CD4-positive, alpha-beta memory T cell (primary cell): ENCODE data around the gene DBP. TPM values are rescaled to one million over a fixed set of nuclear protein-coding genes. Genes with fewer than 3 reads are reported as not detected.

ENCODE experiments used
- CTCF ChIA-PET: fragments of 350-600 bp; sonication (Branson Sonifier 250); formaldehyde crosslinking; loops from one replicate; lab custom pipeline; 2021; ENCODE audit warnings: inconsistent platforms; ENCODE audit not compliant: partially characterized antibody; lab: Charles Lee
- POLR2A ChIA-PET: fragments of 350-600 bp; sonication (Branson Sonifier 250); formaldehyde crosslinking; loops from one replicate; lab custom pipeline; 2021; ENCODE audit not compliant: partially characterized antibody; lab: Charles Lee
- DNase-seq, 5 donors: peaks; one replicate each; pipeline versions ENCODE4 v3.0.0 to v3.0.0-alpha.2; 2020 to 2022; ENCODE audit warnings: mixed read lengths in 1 of 5
- H3K27ac ChIP-seq: one replicate; pipeline ENCODE4 v1.7.0; 2013; ENCODE audit warnings: low read depth, low read length
- H3K27me3 ChIP-seq: 2 replicates; pipeline ENCODE4 v1.7.0; 2013; ENCODE audit warnings: mild to moderate bottlenecking, low read length, moderate library complexity; ENCODE audit not compliant: insufficient read depth
- H3K36me3 ChIP-seq: 2 replicates; pipeline ENCODE4 v1.7.0; 2013; ENCODE audit warnings: mild to moderate bottlenecking, low read length, moderate library complexity; ENCODE audit not compliant: insufficient read depth
- H3K4me1 ChIP-seq: 2 replicates; pipeline ENCODE4 v1.7.0; 2013; ENCODE audit warnings: mild to moderate bottlenecking, low read length, moderate library complexity; ENCODE audit not compliant: insufficient read depth
- H3K4me3 ChIP-seq, 2 donors: one replicate each; pipeline ENCODE4 v1.7.0; 2013; ENCODE audit warnings: low read length in 2 of 2, mild to moderate bottlenecking in 1 of 2
- H3K9me3 ChIP-seq, 2 donors: one replicate each; pipeline ENCODE4 v1.7.0; 2013; ENCODE audit warnings: low read length in 2 of 2, control low read depth in 1 of 2; ENCODE audit not compliant: control insufficient read depth in 1 of 2
- H3K27ac Mint-ChIP-seq, 7 donors: one replicate each; pipeline ENCODE4 v1.8.0; 2020 to 2021; ENCODE audit warnings: mixed read lengths in 7 of 7, mild to moderate bottlenecking in 6 of 7, inconsistent platforms in 3 of 7, moderate library complexity in 3 of 7
- H3K27me3 Mint-ChIP-seq, 2 donors: one replicate each; pipeline ENCODE4 v1.8.0; 2020 to 2021; ENCODE audit warnings: mixed read lengths in 2 of 2
- H3K36me3 Mint-ChIP-seq, 2 donors: one replicate each; pipeline ENCODE4 v1.8.0; 2020 to 2021; ENCODE audit warnings: mixed read lengths in 2 of 2, inconsistent platforms in 1 of 2, mild to moderate bottlenecking in 1 of 2
- H3K4me1 Mint-ChIP-seq, 4 donors: one replicate each; pipeline ENCODE4 v1.8.0; 2020 to 2021; ENCODE audit warnings: mixed read lengths in 4 of 4, mild to moderate bottlenecking in 1 of 4
- H3K4me3 Mint-ChIP-seq, 8 donors: one replicate each; pipeline ENCODE4 v1.8.0; 2020 to 2021; ENCODE audit warnings: mixed read lengths in 8 of 8, mild to moderate bottlenecking in 7 of 8, moderate library complexity in 6 of 8, inconsistent platforms in 3 of 8
- H3K9me3 Mint-ChIP-seq, 8 donors: one replicate each; pipeline ENCODE4 v1.8.0; 2020 to 2021; ENCODE audit warnings: mixed read lengths in 8 of 8, mild to moderate bottlenecking in 5 of 8, inconsistent platforms in 3 of 8, moderate library complexity in 1 of 8
- intact Hi-C: fragments of 100-400 bp; cut with micrococcal nuclease; formaldehyde crosslinking; loops from one replicate; pipeline ENCODE4 v1.15.1; 2023
- polyA plus RNA-seq, 2 donors: library from polyadenylated mRNA; unstranded; fragments of 300-500 nt; fragmentation: Illumina TruSeq; gene quantifications; one replicate each; pipeline ENCODE4 v1.2.3, GENCODE V29; 2021
- total RNA-seq, 2 experiments: library from RNA; stranded (reverse); gene quantifications; one replicate each; pipeline ENCODE4 v1.2.3, GENCODE V29; 2021

DBP gene
- total and polyA plus RNA-seq, 4 experiments from 2014 or later = 37.4 to 113 (median 66.0) TPM

DNA sequence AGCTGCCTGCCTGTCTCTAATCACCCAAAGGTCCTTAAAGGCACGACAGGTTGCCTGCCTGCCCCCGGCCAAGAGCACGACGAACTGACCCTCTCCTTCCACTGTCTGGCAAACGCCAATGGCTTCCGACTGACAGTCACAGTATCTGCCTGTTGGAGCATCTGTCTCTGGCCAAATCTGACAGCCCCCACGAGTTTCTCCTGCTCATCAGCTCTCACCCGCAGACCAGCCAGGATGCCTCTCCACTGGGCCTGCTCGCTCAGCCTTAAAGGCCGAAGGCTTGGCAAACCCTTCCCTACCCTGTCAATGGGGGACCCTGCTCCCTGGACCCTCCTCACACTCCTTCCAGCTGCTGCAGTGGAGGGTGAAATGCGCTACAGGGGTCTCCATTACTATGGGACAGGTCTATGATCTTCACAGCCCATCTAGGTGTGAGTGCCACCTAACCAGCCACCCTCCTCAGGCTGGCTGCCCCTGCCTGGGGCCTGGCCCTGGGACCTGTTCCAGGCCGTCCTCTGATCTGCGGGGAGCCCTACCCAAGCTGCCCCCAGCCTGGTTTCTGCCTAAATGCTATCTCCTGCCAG is 23.2 kb downstream of the DBP start:
- no peaks in the 10 kb centered on the region for H3K27me3 Mint-ChIP-seq
- no peak for DNase-seq

DNA sequence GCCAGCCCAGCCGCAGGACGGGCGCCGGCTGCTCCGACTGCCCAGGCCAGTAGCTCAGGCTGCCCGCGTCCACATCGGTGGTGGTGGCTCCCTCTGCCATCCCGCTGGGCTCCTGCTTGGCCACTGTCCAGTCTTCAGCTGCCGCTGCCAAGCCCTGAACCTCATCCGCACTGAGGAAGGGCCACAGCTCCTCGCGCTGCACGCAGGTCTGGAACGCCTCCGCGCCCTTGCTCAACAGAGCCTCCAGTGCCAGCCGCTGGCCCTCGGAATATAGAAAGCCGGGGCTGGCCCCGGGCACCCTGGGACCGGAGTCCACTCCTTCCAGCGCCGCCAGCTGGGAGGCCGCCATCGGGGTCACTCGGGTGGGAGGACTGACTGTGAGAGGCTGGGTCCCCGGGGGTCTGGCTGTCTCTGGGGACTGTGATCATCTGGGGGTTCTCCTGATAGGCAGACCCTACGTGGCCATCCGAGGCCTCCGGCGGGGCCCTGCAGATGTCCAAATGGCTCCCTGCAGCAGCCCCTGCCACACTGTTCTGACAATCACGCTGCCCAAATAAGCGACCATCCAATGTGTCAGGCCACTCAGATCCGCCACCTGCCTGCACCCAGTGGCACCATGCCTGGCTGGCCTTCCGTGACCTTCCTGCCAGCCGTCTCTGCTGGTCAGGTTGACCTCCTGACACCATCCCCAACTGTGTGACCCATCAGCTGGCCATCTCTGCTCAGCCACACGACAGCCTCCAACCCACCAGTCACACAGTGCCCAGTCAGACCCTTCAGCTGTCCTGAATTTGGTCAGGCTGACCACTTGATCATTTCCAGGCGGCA is 23.9 kb downstream of the DBP start:
- DNase-seq = no peak
- Histone ChIP-seq H3K36me3 (peaks cover 35% of the 10 kb centered on the region), H3K4me3 (no peak overlapping the region), H3K9me3 (no peaks in the 10 kb centered on the region), H3K4me1 (peaks cover 25% of the 10 kb centered on the region), H3K27ac (no peak overlapping the region), H3K27me3 (no peaks in the 10 kb centered on the region)
- CTCF ChIA-PET = no interaction called here
- peak overlapping the region in 3 of 7 donors; percentile 51 to 73 (median 64) for H3K27ac Mint-ChIP-seq
- H3K4me3 Mint-ChIP-seq = peak overlapping the region in 1 of 8 donors; percentile 35
- peaks cover 10 to 39% (median 25%) of the 10 kb centered on the region in 4 donors for H3K4me1 Mint-ChIP-seq
- POLR2A ChIA-PET = interaction anchor here (0.9 to 1.3 kb wide), 3 partner anchors 20 to 24 kb away, joined by 3 to 5 read pairs (median 4); no protein-coding TSS in a partner anchor
- H3K9me3 Mint-ChIP-seq = peaks cover 0 to 2% (median 0%) of the 10 kb centered on the region in 8 donors
- intact Hi-C loops = no loop called here
- no peaks in the 10 kb centered on the region for H3K27me3 Mint-ChIP-seq
- H3K36me3 Mint-ChIP-seq = peaks cover 23 to 37% of the 10 kb centered on the region in 2 donors

More for the DNA sequence above, 23.2 kb downstream of the DBP start:
- H3K9me3 ChIP-seq = no peaks in the 10 kb centered on the region
- Mint-ChIP-seq H3K9me3 (peaks cover 0 to 2% (median 0%) of the 10 kb centered on the region in 8 donors), H3K4me1 (peaks cover 7 to 42% (median 25%) of the 10 kb centered on the region in 4 donors), H3K27ac (peak overlapping the region in 3 of 7 donors; percentile 51 to 73 (median 64)), H3K4me3 (peak overlapping the region in 1 of 8 donors; percentile 43), H3K36me3 (peaks cover 23 to 44% of the 10 kb centered on the region in 2 donors)
- peaks cover 28% of the 10 kb centered on the region for H3K4me1 ChIP-seq
- peaks cover 35% of the 10 kb centered on the region for H3K36me3 ChIP-seq
- H3K27me3 ChIP-seq = no peaks in the 10 kb centered on the region
- CTCF ChIA-PET = no interaction called here
- intact Hi-C loops = no loop called here
- POLR2A ChIA-PET = interaction anchor here (0.9 to 5.6 kb wide), 6 partner anchors 10 to 32 kb away, joined by 3 to 70 read pairs (median 4); partner anchors contain the start of genes CA11 and DBP
- no peak overlapping the region for H3K4me3 ChIP-seq
- no peak overlapping the region for H3K27ac ChIP-seq

DNA sequence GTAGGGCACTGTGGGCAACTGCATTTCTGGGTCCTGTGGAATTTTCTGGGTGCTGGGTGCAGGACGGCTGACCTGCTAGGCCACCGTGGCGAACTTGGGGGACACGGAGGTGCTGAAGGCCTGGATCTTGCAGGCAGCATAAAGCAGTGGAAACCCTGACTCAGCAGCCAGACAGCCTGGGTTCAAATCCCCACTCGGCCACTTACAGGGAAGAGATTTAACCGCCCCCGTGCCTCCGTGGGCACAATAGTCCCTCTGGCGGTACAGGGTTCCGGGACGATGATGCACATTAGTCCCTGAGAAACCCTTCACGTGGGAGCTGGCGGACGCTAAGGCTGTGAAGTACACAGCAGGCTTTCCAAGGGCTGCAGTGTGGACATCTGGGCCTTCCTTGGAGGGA is 25.3 kb downstream of the DBP start:
- Histone ChIP-seq H3K4me3 (no peak overlapping the region), H3K9me3 (no peaks in the 10 kb centered on the region), H3K36me3 (peaks cover 23% of the 10 kb centered on the region), H3K27ac (no peak overlapping the region), H3K27me3 (no peaks in the 10 kb centered on the region), H3K4me1 (peaks cover 12% of the 10 kb centered on the region)
- Mint-ChIP-seq H3K4me1 (peaks cover 7 to 25% (median 15%) of the 10 kb centered on the region in 4 donors), H3K27me3 (no peaks in the 10 kb centered on the region), H3K27ac (peak overlapping the region in 1 of 7 donors; percentile 42), H3K9me3 (peaks cover 0 to 2% (median 0%) of the 10 kb centered on the region in 8 donors), H3K36me3 (peaks cover 16 to 24% of the 10 kb centered on the region in 2 donors), H3K4me3 (no peak overlapping the region)
- DNase-seq = no peak
- CTCF ChIA-PET = no interaction called here
- POLR2A ChIA-PET = no interaction called here
- intact Hi-C loops = no loop called here

DNA sequence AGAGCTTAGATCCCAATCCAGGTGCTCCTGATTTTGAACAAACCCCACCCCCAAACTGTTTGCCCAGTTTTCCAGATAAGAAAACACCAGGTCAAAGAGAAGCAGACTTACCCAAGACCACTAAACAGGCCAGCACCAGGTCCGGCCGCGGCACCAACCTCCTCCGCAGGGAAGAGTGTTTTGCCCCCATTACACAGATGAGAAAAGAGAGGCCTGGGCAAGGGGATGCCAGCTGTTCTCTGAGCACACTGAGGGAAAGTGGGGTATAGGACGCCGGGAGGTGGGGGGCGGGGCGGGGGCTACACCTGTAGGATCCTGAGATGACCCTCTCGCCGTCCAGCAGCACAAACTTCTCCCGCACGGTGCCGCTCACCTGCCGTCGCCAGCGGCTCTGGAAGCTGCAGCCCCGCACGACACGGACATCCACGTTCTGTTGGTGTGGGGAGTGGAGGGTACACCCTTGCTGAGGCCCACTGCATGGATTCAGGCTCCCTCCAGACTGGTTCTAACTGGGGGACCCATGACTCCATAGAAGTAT is 27.5 kb downstream of the DBP start:
- peaks cover 0 to 8% of the 10 kb centered on the region in 2 donors for H3K36me3 Mint-ChIP-seq
- Histone ChIP-seq H3K36me3 (peaks cover 1% of the 10 kb centered on the region), H3K4me3 (no peak overlapping the region), H3K9me3 (no peaks in the 10 kb centered on the region), H3K4me1 (no peaks in the 10 kb centered on the region), H3K27me3 (no peaks in the 10 kb centered on the region), H3K27ac (no peak overlapping the region)
- POLR2A ChIA-PET = interaction anchor here (0.6 to 3.3 kb wide), 9 partner anchors 8 to 288 kb away, joined by 3 to 41 read pairs (median 4); partner anchors contain the start of genes RPL18, SPHK2 and TMEM143
- peaks cover 2 to 11% (median 5%) of the 10 kb centered on the region in 4 donors for H3K4me1 Mint-ChIP-seq
- CTCF ChIA-PET = interaction anchor here (0.7 to 6.7 kb wide), 16 partner anchors 8 to 1400 kb away, joined by 3 to 82 read pairs (median 4); partner anchors contain the start of genes CA11, RPL18 and SPHK2
- DNase-seq = no peak
- no peak overlapping the region for H3K27ac Mint-ChIP-seq
- intact Hi-C loops = loop anchor here (2.0 kb wide), 1 partner anchor 343 kb away; no protein-coding TSS in a partner anchor
- no peak overlapping the region for H3K4me3 Mint-ChIP-seq
- H3K27me3 Mint-ChIP-seq = no peaks in the 10 kb centered on the region
- H3K9me3 Mint-ChIP-seq = no peaks in the 10 kb centered on the region

DNA sequence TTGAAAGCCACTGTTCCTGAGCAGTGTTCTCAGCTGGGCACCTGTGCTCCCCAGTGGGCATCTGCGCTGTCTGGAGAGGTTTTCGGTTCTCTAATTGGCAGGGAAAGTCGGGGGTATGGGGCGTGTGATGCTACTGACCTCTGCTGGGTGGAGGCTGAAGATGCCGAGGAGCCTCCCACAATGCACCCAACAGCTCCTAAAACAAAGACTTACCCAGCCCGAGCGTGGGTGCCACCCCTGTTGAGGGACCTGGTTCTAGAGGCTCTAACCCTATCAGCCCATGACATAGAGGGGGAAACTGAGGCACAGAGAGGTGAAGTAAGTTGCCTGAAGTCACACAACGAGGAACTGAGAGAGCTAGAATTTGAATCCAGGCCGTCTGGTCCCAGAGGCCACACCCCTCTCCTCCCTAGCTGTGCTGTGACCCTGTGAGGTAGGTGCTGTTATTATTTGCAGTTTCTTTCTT is 28.3 kb downstream of the DBP start:
- Mint-ChIP-seq H3K27ac (peak overlapping the region in 5 of 7 donors; percentile 22 to 94 (median 73)), H3K4me1 (peaks cover 2 to 6% (median 5%) of the 10 kb centered on the region in 4 donors), H3K9me3 (no peaks in the 10 kb centered on the region), H3K36me3 (peaks cover 0 to 2% of the 10 kb centered on the region in 2 donors), H3K27me3 (no peaks in the 10 kb centered on the region), H3K4me3 (peak overlapping the region in 6 of 8 donors; percentile 24 to 73 (median 53))
- Histone ChIP-seq H3K27me3 (no peaks in the 10 kb centered on the region), H3K4me3 (no peak overlapping the region), H3K27ac (no peak overlapping the region), H3K36me3 (no peaks in the 10 kb centered on the region), H3K9me3 (no peaks in the 10 kb centered on the region), H3K4me1 (no peaks in the 10 kb centered on the region)
- DNase-seq = peak; percentile 57 to 63 (median 60)
- intact Hi-C loops = loop anchor here (1.0 to 2.0 kb wide), 6 partner anchors 20 to 342 kb away; no protein-coding TSS in a partner anchor
- POLR2A ChIA-PET = interaction anchor here (1.0 to 3.3 kb wide), 11 partner anchors 9 to 276 kb away, joined by 3 to 41 read pairs (median 4); partner anchors contain the start of genes RPL18, SPHK2, SYNGR4 and TMEM143
- CTCF ChIA-PET = interaction anchor here (0.6 to 6.7 kb wide), 23 partner anchors 9 to 1676 kb away, joined by 3 to 82 read pairs (median 4); partner anchors contain the start of genes CA11, RPL18 and SPHK2

DNA sequence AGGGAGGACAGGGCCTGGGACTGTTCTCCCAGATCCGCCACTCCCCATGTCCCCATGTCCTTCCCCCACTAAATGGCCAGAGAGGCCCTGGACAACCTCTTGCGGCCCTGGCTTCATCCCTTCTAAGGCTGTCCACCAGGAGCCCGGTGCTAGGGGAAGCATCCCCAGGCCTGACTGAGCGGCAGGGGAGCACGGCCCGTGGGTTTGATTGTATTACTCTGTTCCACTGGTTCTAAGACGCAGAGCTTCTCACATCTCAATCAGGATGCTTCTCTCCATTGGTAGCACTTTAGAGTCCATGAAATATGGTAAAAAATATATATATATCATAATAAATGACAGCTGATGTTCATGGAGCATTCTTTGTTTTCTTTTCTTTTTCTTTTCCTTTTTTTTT is 29.8 kb downstream of the DBP start:
- Histone ChIP-seq H3K4me1 (no peaks in the 10 kb centered on the region), H3K4me3 (no peak overlapping the region), H3K27me3 (no peaks in the 10 kb centered on the region), H3K27ac (no peak overlapping the region), H3K9me3 (no peaks in the 10 kb centered on the region), H3K36me3 (no peaks in the 10 kb centered on the region)
- H3K4me1 Mint-ChIP-seq = peaks cover 2 to 6% (median 5%) of the 10 kb centered on the region in 4 donors
- no peaks in the 10 kb centered on the region for H3K27me3 Mint-ChIP-seq
- ChIA-PET CTCF (interaction anchor here (0.6 to 6.7 kb wide), 7 partner anchors 10 to 273 kb away, joined by 3 to 82 read pairs (median 14); no protein-coding TSS in a partner anchor), POLR2A (interaction anchor here (1.1 kb wide), 1 partner anchor 244 kb away, joined by 4 read pairs; the partner anchor contains the start of genes SYNGR4 and TMEM143)
- no peaks in the 10 kb centered on the region for H3K9me3 Mint-ChIP-seq
- intact Hi-C loops = no loop called here
- no peak for DNase-seq
- no peak overlapping the region for H3K4me3 Mint-ChIP-seq
- H3K27ac Mint-ChIP-seq = no peak overlapping the region
- no peaks in the 10 kb centered on the region for H3K36me3 Mint-ChIP-seq
